Activated CD4-positive, alpha-beta memory T cell treated with anti-CD3 and anti-CD28 coated beads, Interleukin-2, amount 10 ng/mL, durations not matched to agents 7 days and 5 days (primary cell): Measurements from ENCODE around the gene RBM48. TPM values are rescaled to one million over a fixed set of nuclear protein-coding genes. Genes with fewer than 3 reads are reported as not detected.

Source experiments
- CTCF ChIA-PET: fragments of 350-600 bp; sonication (Branson Sonifier 250); formaldehyde crosslinking; loops from one replicate; lab custom pipeline; 2021; ENCODE audit warnings: antibody characterized with exemption, inconsistent platforms; lab: Charles Lee
- POLR2A ChIA-PET: fragments of 350-600 bp; sonication (Branson Sonifier 250); formaldehyde crosslinking; loops from one replicate; lab custom pipeline; 2021; ENCODE audit warnings: antibody characterized with exemption; lab: Charles Lee
- DNase-seq: peaks from one replicate; pipeline ENCODE4 v3.0.0-alpha.2; 2020
- H3K27ac Mint-ChIP-seq: one replicate; pipeline ENCODE4 v1.8.0; 2021; ENCODE audit warnings: mild to moderate bottlenecking, mixed read lengths
- H3K27me3 Mint-ChIP-seq: one replicate; pipeline ENCODE4 v1.8.0; 2021; ENCODE audit warnings: mixed read lengths
- H3K36me3 Mint-ChIP-seq: one replicate; pipeline ENCODE4 v1.8.0; 2021; ENCODE audit warnings: low read depth, mixed read lengths
- H3K4me1 Mint-ChIP-seq: one replicate; pipeline ENCODE4 v1.8.0; 2021; ENCODE audit warnings: mixed read lengths
- H3K4me3 Mint-ChIP-seq: one replicate; pipeline ENCODE4 v1.8.0; 2021; ENCODE audit warnings: mild to moderate bottlenecking, mixed read lengths
- H3K9me3 Mint-ChIP-seq: one replicate; pipeline ENCODE4 v1.8.0; 2021; ENCODE audit warnings: mixed read lengths
- total RNA-seq, 2 experiments: library from RNA; stranded (reverse); gene quantifications; one replicate each; pipeline ENCODE4 v1.2.3, GENCODE V29; 2021

RBM48 gene
- total RNA-seq, 2 experiments from 2014 or later: 15.0 to 17.8 TPM

GRCh38 chr7:92550194-92550593, 21.6 kb downstream of the RBM48 start:
- no peaks in the 10 kb centered on the region for H3K4me1 Mint-ChIP-seq
- DNase-seq: no peak
- no peaks in the 10 kb centered on the region for H3K9me3 Mint-ChIP-seq
- CTCF ChIA-PET: interaction anchor here (0.7 kb wide), 1 partner anchor 462 kb away, joined by 3 read pairs; no protein-coding TSS in a partner anchor
- H3K36me3 Mint-ChIP-seq: no peaks in the 10 kb centered on the region
- no peak overlapping the region for H3K27ac Mint-ChIP-seq
- no peak overlapping the region for H3K4me3 Mint-ChIP-seq
- POLR2A ChIA-PET: no interaction called here
- peaks cover 7% of the 10 kb centered on the region for H3K27me3 Mint-ChIP-seq

- CTCF ChIA-PET: interaction anchor here (2.9 kb wide), 1 partner anchor 29 kb away, joined by 10 read pairs; the partner anchor contains the start of genes PEX1 and RBM48
Measured at GRCh38 chr7:92557249-92557648, 28.7 kb downstream of the RBM48 start.

GRCh38 chr7:92557808-92558362, 29.3 kb downstream of the RBM48 start:
- Mint-ChIP-seq H3K27ac (no peak overlapping the region), H3K4me3 (no peak overlapping the region), H3K9me3 (no peaks in the 10 kb centered on the region), H3K27me3 (no peaks in the 10 kb centered on the region), H3K36me3 (peaks cover 17% of the 10 kb centered on the region), H3K4me1 (no peaks in the 10 kb centered on the region)
- DNase-seq: no peak
- CTCF ChIA-PET: interaction anchor here (2.9 kb wide), 1 partner anchor 29 kb away, joined by 10 read pairs; the partner anchor contains the start of genes PEX1 and RBM48
- POLR2A ChIA-PET: interaction anchor here (0.7 to 1.0 kb wide), 2 partner anchors 20 to 29 kb away, joined by 3 read pairs; partner anchors contain the start of genes PEX1 and RBM48

More at GRCh38 chr7:92557249-92557648, 28.7 kb downstream of the RBM48 start:
- no peak for DNase-seq
- Mint-ChIP-seq H3K4me3 (no peak overlapping the region), H3K36me3 (peaks cover 15% of the 10 kb centered on the region), H3K9me3 (no peaks in the 10 kb centered on the region), H3K27me3 (no peaks in the 10 kb centered on the region), H3K27ac (no peak overlapping the region), H3K4me1 (no peaks in the 10 kb centered on the region)
- POLR2A ChIA-PET: interaction anchor here (0.7 kb wide), 1 partner anchor 29 kb away, joined by 3 read pairs; the partner anchor contains the start of genes PEX1 and RBM48

GRCh38 chr7:92560602-92561001, 32.0 kb downstream of the RBM48 start:
- Mint-ChIP-seq H3K4me1 (no peaks in the 10 kb centered on the region), H3K9me3 (no peaks in the 10 kb centered on the region), H3K36me3 (peaks cover 37% of the 10 kb centered on the region), H3K27me3 (no peaks in the 10 kb centered on the region), H3K27ac (no peak overlapping the region), H3K4me3 (no peak overlapping the region)
- ChIA-PET CTCF (interaction anchor here (1.5 kb wide), 1 partner anchor 32 kb away, joined by 5 read pairs; the partner anchor contains the start of genes PEX1 and RBM48), POLR2A (no interaction called here)
- DNase-seq: no peak

GRCh38 chr7:92563345-92563744, 34.8 kb downstream of the RBM48 start:
- no peak overlapping the region for H3K27ac Mint-ChIP-seq
- H3K27me3 Mint-ChIP-seq: no peaks in the 10 kb centered on the region
- ChIA-PET CTCF (interaction anchor here (0.9 kb wide), 1 partner anchor 35 kb away, joined by 3 read pairs; the partner anchor contains the start of genes PEX1 and RBM48), POLR2A (interaction anchor here (0.6 to 2.0 kb wide), 2 partner anchors 27 to 35 kb away, joined by 3 to 7 read pairs; partner anchors contain the start of genes FAM133B, PEX1 and RBM48)
- DNase-seq: no peak
- no peaks in the 10 kb centered on the region for H3K9me3 Mint-ChIP-seq
- no peaks in the 10 kb centered on the region for H3K4me1 Mint-ChIP-seq
- peaks cover 50% of the 10 kb centered on the region for H3K36me3 Mint-ChIP-seq
- H3K4me3 Mint-ChIP-seq: no peak overlapping the region

- DNase-seq: no peak
- no peaks in the 10 kb centered on the region for H3K9me3 Mint-ChIP-seq
- CTCF ChIA-PET: no interaction called here
- H3K4me1 Mint-ChIP-seq: peaks cover 2% of the 10 kb centered on the region
- H3K27ac Mint-ChIP-seq: no peak overlapping the region
- POLR2A ChIA-PET: interaction anchor here (1.1 to 1.4 kb wide), 3 partner anchors 9 to 39 kb away, joined by 3 to 4 read pairs (median 3); partner anchors contain the start of genes FAM133B, PEX1 and RBM48
- peaks cover 63% of the 10 kb centered on the region for H3K36me3 Mint-ChIP-seq
- H3K4me3 Mint-ChIP-seq: no peak overlapping the region
- no peaks in the 10 kb centered on the region for H3K27me3 Mint-ChIP-seq
Measured at GRCh38 chr7:92567460-92567859, 38.9 kb downstream of the RBM48 start.

GRCh38 chr7:92569137-92569536, 40.5 kb downstream of the RBM48 start:
- H3K27me3 Mint-ChIP-seq: no peaks in the 10 kb centered on the region
- H3K4me3 Mint-ChIP-seq: no peak overlapping the region
- peaks cover 4% of the 10 kb centered on the region for H3K4me1 Mint-ChIP-seq
- ChIA-PET POLR2A (no interaction called here), CTCF (no interaction called here)
- no peak for DNase-seq
- H3K27ac Mint-ChIP-seq: no peak overlapping the region
- H3K36me3 Mint-ChIP-seq: peaks cover 55% of the 10 kb centered on the region
- H3K9me3 Mint-ChIP-seq: no peaks in the 10 kb centered on the region

- ChIA-PET CTCF (interaction anchor here (0.6 to 2.0 kb wide), 3 partner anchors 11 to 48 kb away, joined by 3 to 7 read pairs (median 6); partner anchors contain the start of genes FAM133B, PEX1 and RBM48), POLR2A (interaction anchor here (1.3 kb wide), 1 partner anchor 48 kb away, joined by 4 read pairs; the partner anchor contains the start of genes PEX1 and RBM48)
- peaks cover 9% of the 10 kb centered on the region for H3K4me1 Mint-ChIP-seq
- H3K4me3 Mint-ChIP-seq: no peak overlapping the region
- no peak overlapping the region for H3K27ac Mint-ChIP-seq
- H3K36me3 Mint-ChIP-seq: peaks cover 62% of the 10 kb centered on the region
- no peaks in the 10 kb centered on the region for H3K27me3 Mint-ChIP-seq
- H3K9me3 Mint-ChIP-seq: no peaks in the 10 kb centered on the region
- DNase-seq: no peak
Measured at GRCh38 chr7:92576296-92576695, 47.7 kb downstream of the RBM48 start.

- Mint-ChIP-seq H3K4me3 (no peak overlapping the region), H3K4me1 (peaks cover 42% of the 10 kb centered on the region), H3K9me3 (peaks cover 4% of the 10 kb centered on the region), H3K27ac (no peak overlapping the region), H3K36me3 (peaks cover 65% of the 10 kb centered on the region), H3K27me3 (no peaks in the 10 kb centered on the region)
- ChIA-PET CTCF (no interaction called here), POLR2A (no interaction called here)
- no peak for DNase-seq
Measured at GRCh38 chr7:92582948-92583347, 54.4 kb downstream of the RBM48 start.

GRCh38 chr7:92584953-92585352, 56.4 kb downstream of the RBM48 start:
- DNase-seq: no peak
- Mint-ChIP-seq H3K27me3 (no peaks in the 10 kb centered on the region), H3K4me1 (peaks cover 58% of the 10 kb centered on the region), H3K4me3 (no peak overlapping the region), H3K36me3 (peaks cover 58% of the 10 kb centered on the region), H3K27ac (peak overlapping the region; percentile 60), H3K9me3 (peaks cover 4% of the 10 kb centered on the region)
- ChIA-PET CTCF (interaction anchor here (2.0 kb wide), 1 partner anchor 56 kb away, joined by 6 read pairs; the partner anchor contains the start of genes PEX1 and RBM48), POLR2A (interaction anchor here (1.0 kb wide), 1 partner anchor 54 kb away, joined by 3 read pairs; no protein-coding TSS in a partner anchor)

GRCh38 chr7:92586403-92586802, 57.8 kb downstream of the RBM48 start:
- no peaks in the 10 kb centered on the region for H3K27me3 Mint-ChIP-seq
- no peak for DNase-seq
- peaks cover 60% of the 10 kb centered on the region for H3K4me1 Mint-ChIP-seq
- ChIA-PET CTCF (interaction anchor here (2.0 kb wide), 1 partner anchor 58 kb away, joined by 6 read pairs; the partner anchor contains the start of genes PEX1 and RBM48), POLR2A (no interaction called here)
- no peak overlapping the region for H3K4me3 Mint-ChIP-seq
- H3K27ac Mint-ChIP-seq: peak overlapping the region; percentile 57
- peaks cover 4% of the 10 kb centered on the region for H3K9me3 Mint-ChIP-seq
- H3K36me3 Mint-ChIP-seq: peaks cover 52% of the 10 kb centered on the region

- Mint-ChIP-seq H3K4me3 (no peak overlapping the region), H3K27ac (peak overlapping the region; percentile 57), H3K9me3 (peaks cover 4% of the 10 kb centered on the region), H3K27me3 (no peaks in the 10 kb centered on the region), H3K36me3 (peaks cover 52% of the 10 kb centered on the region), H3K4me1 (peaks cover 60% of the 10 kb centered on the region)
- DNase-seq: no peak
- ChIA-PET POLR2A (interaction anchor here (1.3 kb wide), 1 partner anchor 25 kb away, joined by 3 read pairs; no protein-coding TSS in a partner anchor), CTCF (interaction anchor here (2.0 to 4.1 kb wide), 2 partner anchors 25 to 58 kb away, joined by 6 to 43 read pairs; partner anchors contain the start of genes PEX1 and RBM48)
Measured at GRCh38 chr7:92586841-92587240, 58.2 kb downstream of the RBM48 start.
